A673 (cell line): Measurements from ENCODE around the gene ADGRB2. TPM values are rescaled to one million over a fixed set of nuclear protein-coding genes. Genes with fewer than 3 reads are reported as not detected.

ENCODE experiments used
- BruUV-seq: library from RNA; stranded (reverse); fragments of 400-500 nt; replicated peaks from 2 replicates; lab custom pipeline; 2021; lab: Mats Ljungman, UMichigan
- CTCF ChIA-PET: fragments of 300-600 bp; sonication (Branson Sonifier 250); formaldehyde crosslinking; loops from one replicate; lab custom pipeline; 2022; ENCODE audit warnings: antibody characterized with exemption; lab: Charles Lee
- POLR2A ChIA-PET: fragments of 300-600 bp; sonication (Branson Sonifier 250); formaldehyde crosslinking; loops from one replicate; lab custom pipeline; 2022; ENCODE audit warnings: antibody characterized with exemption; ENCODE audit not compliant: low non-redundant PET; lab: Charles Lee
- DNase-seq: peaks from one replicate; pipeline ENCODE4 v3.0.0-alpha.2; 2015; ENCODE audit warnings: low spot score
- H3K27ac ChIP-seq: fragments of 200-600 bp; sonication (generic); 2 replicates; pipeline ENCODE4 v1.5.1; 2016; ENCODE audit warnings: mixed run types, low read depth, mild to moderate bottlenecking, mixed read lengths, antibody characterized with exemption, low read length; ENCODE audit not compliant: poor library complexity, severe bottlenecking
- H3K27me3 ChIP-seq: fragments of 200-600 bp; sonication (generic); replicated peaks from 2 replicates; pipeline ENCODE4 v1.6.1; 2017; ENCODE audit warnings: mixed run types, low read depth, mild to moderate bottlenecking, mixed read lengths, antibody characterized with exemption, low read length; ENCODE audit not compliant: insufficient read depth, poor library complexity
- H3K36me3 ChIP-seq: fragments of 200-600 bp; sonication (generic); 2 replicates; pipeline ENCODE4 v1.6.1; 2016; ENCODE audit warnings: mixed run types, mild to moderate bottlenecking, mixed read lengths, antibody characterized with exemption, low read length; ENCODE audit not compliant: insufficient read depth, poor library complexity, severe bottlenecking
- H3K4me1 ChIP-seq: fragments of 200-600 bp; sonication (generic); 2 replicates; pipeline ENCODE4 v1.6.1; 2017; ENCODE audit warnings: mixed run types, mild to moderate bottlenecking, mixed read lengths, antibody characterized with exemption, low read length; ENCODE audit not compliant: insufficient read depth, poor library complexity, severe bottlenecking
- H3K4me3 ChIP-seq: fragments of 200-600 bp; sonication (generic); 2 replicates; pipeline ENCODE4 v1.5.1; 2016; ENCODE audit warnings: low read depth, mixed run types, mild to moderate bottlenecking, mixed read lengths, low read length; ENCODE audit not compliant: poor library complexity, severe bottlenecking
- H3K9me3 ChIP-seq: fragments of 200-600 bp; sonication (generic); 2 replicates; pipeline ENCODE4 v1.6.1; 2016; ENCODE audit warnings: mixed run types, low read depth, mild to moderate bottlenecking, mixed read lengths, antibody characterized with exemption, low read length; ENCODE audit not compliant: poor library complexity, severe bottlenecking
- CTCF ChIP-seq: fragments of 300-800, 200-600 bp; sonication (generic); conservative IDR thresholded peaks from 2 replicates; pipeline ENCODE4 v1.5.1; 2017; ENCODE audit warnings: low read depth, mild to moderate bottlenecking, antibody characterized with exemption, low read length, moderate library complexity, mixed read lengths
- EZH2 ChIP-seq: fragments of 200-600 bp; sonication (generic); IDR thresholded peaks from 2 replicates; pipeline ENCODE4 v1.6.1; 2017; ENCODE audit warnings: borderline replicate concordance, low read depth, mild to moderate bottlenecking, mixed read lengths, antibody characterized with exemption, low read length; ENCODE audit not compliant: poor library complexity, severe bottlenecking
- intact Hi-C: fragments of 100-400 bp; cut with micrococcal nuclease; formaldehyde crosslinking; loops from one replicate; pipeline ENCODE4 v1.10.0; 2022; ENCODE audit not compliant: unreplicated experiment
- microRNA-seq: library from miRNA; unstranded; fragments of <30 nt; microRNA quantifications from one replicate; pipeline ENCODE4 v1.2.0, GENCODE V29; 2021
- total RNA-seq: library from RNA; stranded (reverse); gene quantifications from 2 replicates; pipeline ENCODE4 v1.2.3, GENCODE V29; 2021

ADGRB2 gene
- total RNA-seq, 1 experiment from 2014 or later: 5.9 TPM

DNA sequence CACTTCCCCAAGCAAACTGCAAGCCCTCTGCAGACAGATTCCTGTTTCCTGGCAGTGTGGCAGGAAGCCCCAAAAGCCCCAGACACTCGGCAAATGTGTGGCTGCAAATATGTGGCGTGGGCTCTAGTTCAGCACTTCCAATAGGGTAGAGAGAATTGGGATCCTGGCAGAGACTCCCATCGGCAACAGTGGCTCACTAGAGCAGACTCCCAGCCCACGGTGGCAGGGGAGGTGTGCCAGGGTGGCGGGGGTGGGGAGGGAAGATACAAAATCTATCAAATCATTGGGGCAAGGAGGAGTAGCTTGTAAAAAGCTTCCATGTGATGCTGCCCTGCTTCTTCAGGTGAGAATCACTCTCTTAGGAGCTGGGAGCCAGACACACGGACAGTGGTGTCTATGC is 86.2 kb downstream of the ADGRB2 start:
- BruUV-seq: no TSS peak
- Histone ChIP-seq H3K27me3 (no peaks in the 10 kb centered on the region), H3K27ac (no peak overlapping the region), H3K4me1 (no peaks in the 10 kb centered on the region), H3K36me3 (no peaks in the 10 kb centered on the region), H3K4me3 (no peak overlapping the region), H3K9me3 (no peaks in the 10 kb centered on the region)
- TF ChIP-seq CTCF (no peak), EZH2 (no peak)
- intact Hi-C loops: no loop called here
- CTCF ChIA-PET: no interaction called here
- no peak for DNase-seq
- POLR2A ChIA-PET: no interaction called here

DNA sequence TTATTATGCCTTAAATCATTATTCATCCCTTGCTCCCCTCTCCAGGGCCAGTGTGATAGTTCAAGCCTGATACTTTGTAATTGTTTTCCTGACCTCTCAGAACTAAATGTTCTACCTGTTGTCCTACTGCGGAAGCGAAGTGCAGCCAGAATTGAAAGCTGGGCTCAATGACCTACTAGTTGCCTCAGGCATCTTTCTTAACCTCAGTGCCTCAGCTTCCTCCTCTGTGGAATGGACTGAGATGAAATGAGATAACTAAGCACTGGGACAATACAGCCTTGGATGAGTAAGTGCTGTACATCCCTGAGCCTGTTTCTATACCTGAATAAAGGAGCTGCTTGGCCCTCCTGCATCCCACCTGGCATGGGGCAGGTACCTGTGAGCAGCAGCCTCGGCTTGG is 86.7 kb downstream of the ADGRB2 start:
- no peaks in the 10 kb centered on the region for H3K9me3 ChIP-seq
- no peaks in the 10 kb centered on the region for H3K4me1 ChIP-seq
- ChIA-PET CTCF (no interaction called here), POLR2A (no interaction called here)
- H3K36me3 ChIP-seq: no peaks in the 10 kb centered on the region
- H3K27me3 ChIP-seq: no peaks in the 10 kb centered on the region
- no peak for DNase-seq
- intact Hi-C loops: no loop called here
- H3K27ac ChIP-seq: no peak overlapping the region
- TF ChIP-seq CTCF: no peak
- no peak for TF ChIP-seq EZH2
- no TSS peak for BruUV-seq
- H3K4me3 ChIP-seq: no peak overlapping the region

Small RNA genes within 50 kb of the gene (microRNA-seq; reads per million reads assigned to microRNA genes)
- not detected for gene MIR4254

Other genes with a start within 250 kb of the ADGRB2 start
- gene TINAGL1, start 187.8 kb downstream of the ADGRB2 start, total RNA-seq: not detected in 2 replicates
- gene HCRTR1, start 146.7 kb downstream of the ADGRB2 start, total RNA-seq: not detected in 2 replicates
- 56.3 and 57.9 TPM in 2 replicates for gene PEF1, start 119.5 kb downstream of the ADGRB2 start, total RNA-seq
- 26.6 and 35.7 TPM in 2 replicates for gene COL16A1, start 60.3 kb downstream of the ADGRB2 start, total RNA-seq
- gene SPOCD1, start 51.7 kb upstream of the ADGRB2 start, total RNA-seq: 0.58 and 0.85 TPM in 2 replicates
- 256 and 283 TPM in 2 replicates for gene PTP4A2, start 174.0 kb upstream of the ADGRB2 start, total RNA-seq
- 226 and 236 TPM in 2 replicates for gene KHDRBS1, start 249.5 kb upstream of the ADGRB2 start, total RNA-seq